Common myeloid progenitor, CD34-positive (primary cell): Measurements from ENCODE around the gene ADPRM.
"Not testable (repeated sequence)": the region's sequence is repeated elsewhere in the genome, so short reads cannot be mapped to it uniquely, and the experiment has no call there.

ENCODE experiments used
- CTCF ChIA-PET: fragments of 350-600 bp; sonication (Branson Sonifier 250); formaldehyde crosslinking; loops from one replicate; lab custom pipeline; 2021; ENCODE audit warnings: antibody characterized with exemption; lab: Charles Lee
- POLR2A ChIA-PET: fragments of 350-600 bp; sonication (Branson Sonifier 250); formaldehyde crosslinking; loops from one replicate; lab custom pipeline; 2021; ENCODE audit warnings: antibody characterized with exemption; lab: Charles Lee
- DNase-seq, 3 donors: peaks; one replicate each; pipeline versions ENCODE4 v3.0.0 to v3.0.0-alpha.2; 2013
- H3K27ac ChIP-seq, 2 experiments: 1 replicate in 1 of 2; 2 replicates in 1 of 2; pipeline ENCODE4 v1.7.0; 2013; ENCODE audit warnings: inconsistent platforms in 2 of 2, low read length in 2 of 2, mild to moderate bottlenecking in 2 of 2, low read depth in 1 of 2, moderate library complexity in 1 of 2; ENCODE audit not compliant: severe bottlenecking in 2 of 2, insufficient read depth in 1 of 2, poor library complexity in 1 of 2
- H3K27me3 ChIP-seq, 5 experiments: replicated peaks in 2 of 5; 1 replicate in 3 of 5; 2 replicates in 2 of 5; pipeline versions ENCODE4 v1.6.1 to v1.7.0; 2013; ENCODE audit warnings: low read length in 4 of 5, mild to moderate bottlenecking in 2 of 5, moderate library complexity in 2 of 5, inconsistent platforms in 1 of 5; ENCODE audit not compliant: insufficient read depth in 5 of 5, control insufficient read depth in 4 of 5
- H3K36me3 ChIP-seq, 4 experiments: 1 replicate in 2 of 4; 2 replicates in 2 of 4; pipeline versions ENCODE4 v1.6.1 to v1.7.0; 2013; ENCODE audit warnings: low read length in 3 of 4, control low read depth in 1 of 4, mild to moderate bottlenecking in 1 of 4; ENCODE audit not compliant: control insufficient read depth in 4 of 4, insufficient read depth in 4 of 4
- H3K4me1 ChIP-seq, 4 experiments: 1 replicate in 3 of 4; 2 replicates in 1 of 4; pipeline versions ENCODE4 v1.6.1 to v1.7.1; 2013; ENCODE audit warnings: low read length in 3 of 4, mild to moderate bottlenecking in 3 of 4, control low read depth in 1 of 4, inconsistent platforms in 1 of 4, moderate library complexity in 1 of 4; ENCODE audit not compliant: control insufficient read depth in 4 of 4, insufficient read depth in 4 of 4; ENCODE audit errors: control extremely low read depth in 1 of 4
- H3K4me3 ChIP-seq, 7 experiments: 1 replicate in 4 of 7; 2 replicates in 3 of 7; pipeline versions ENCODE4 v1.5.1 to v1.7.0; 2013; ENCODE audit warnings: mild to moderate bottlenecking in 7 of 7, low read length in 6 of 7, moderate library complexity in 6 of 7, inconsistent platforms in 2 of 7, low read depth in 2 of 7, control low read depth in 1 of 7; ENCODE audit not compliant: insufficient read depth in 4 of 7, control insufficient read depth in 1 of 7; ENCODE audit errors: extremely low read depth in 1 of 7
- H3K9me3 ChIP-seq, 5 experiments: 1 replicate in 4 of 5; 2 replicates in 1 of 5; pipeline versions ENCODE4 v1.6.1 to v1.7.1; 2013; ENCODE audit warnings: low read length in 4 of 5, mild to moderate bottlenecking in 2 of 5, inconsistent platforms in 1 of 5, low read depth in 1 of 5, moderate library complexity in 1 of 5; ENCODE audit not compliant: control insufficient read depth in 4 of 5, insufficient read depth in 2 of 5; ENCODE audit errors: control extremely low read depth in 1 of 5
- WGBS: methylation state at CpG from one replicate; pipeline ENCODE4 v1.1.5; 2013; ENCODE audit not compliant: insufficient coverage; 5-methylcytosine and 5-hydroxymethylcytosine counted together

The ADPRM gene

GRCh38 chr17:10730247-10730646 is 32.9 kb downstream of the ADPRM start:
- H3K9me3 ChIP-seq, POLR2A ChIA-PET, H3K27me3 ChIP-seq: not testable (repeated sequence)
- DNase-seq: peak in 1 of 3 donors; percentile 31
- peaks cover 0 to 17% (median 6%) of the 10 kb centered on the region in 4 experiments for H3K4me1 ChIP-seq
- peak overlapping the region in 1 of 2 experiments; percentile 79 for H3K27ac ChIP-seq
- WGBS: 12% methylated on average over 13 of the region's 15 CpGs
- CTCF ChIA-PET: interaction anchor here (1.0 to 1.6 kb wide), 2 partner anchors 83 to 114 kb away, joined by 3 to 4 read pairs; no protein-coding TSS in a partner anchor
- H3K4me3 ChIP-seq: peak overlapping the region; percentile 63 to 88 (median 83)
- peaks cover 0 to 17% (median 6%) of the 10 kb centered on the region in 4 experiments for H3K36me3 ChIP-seq

GRCh38 chr17:10731408-10731879 is 34.0 kb downstream of the ADPRM start:
- Histone ChIP-seq H3K36me3 (peaks cover 0 to 6% (median 1%) of the 10 kb centered on the region in 4 experiments), H3K4me3 (no peak overlapping the region), H3K9me3 (no peaks in the 10 kb centered on the region), H3K4me1 (peaks cover 0 to 17% (median 6%) of the 10 kb centered on the region in 4 experiments), H3K27ac (no peak overlapping the region), H3K27me3 (no peaks in the 10 kb centered on the region)
- ChIA-PET POLR2A (no interaction called here), CTCF (interaction anchor here (2.0 kb wide), 1 partner anchor 23 kb away, joined by 5 read pairs; no protein-coding TSS in a partner anchor)
- DNase-seq: peak in 2 of 3 donors; percentile 19 to 38
- 83% methylated on average over 2 of the region's 6 CpGs for WGBS

- H3K27ac ChIP-seq, H3K9me3 ChIP-seq, POLR2A ChIA-PET, H3K27me3 ChIP-seq, DNase-seq, H3K36me3 ChIP-seq, H3K4me3 ChIP-seq: not testable (repeated sequence)
- 81% methylated on average over 6 of the region's 6 CpGs for WGBS
- CTCF ChIA-PET: interaction anchor here (0.8 to 2.0 kb wide), 2 partner anchors 23 to 32 kb away, joined by 3 to 5 read pairs; no protein-coding TSS in a partner anchor
- peaks cover 0 to 18% (median 6%) of the 10 kb centered on the region in 4 experiments for H3K4me1 ChIP-seq
Measured at GRCh38 chr17:10732121-10732520, 34.7 kb downstream of the ADPRM start.

- Histone ChIP-seq H3K9me3 (no peaks in the 10 kb centered on the region), H3K4me3 (no peak overlapping the region), H3K4me1 (peaks cover 0 to 21% (median 6%) of the 10 kb centered on the region in 4 experiments), H3K36me3 (peaks cover 0 to 2% (median 0%) of the 10 kb centered on the region in 4 experiments), H3K27me3 (no peaks in the 10 kb centered on the region), H3K27ac (no peak overlapping the region)
- ChIA-PET POLR2A (no interaction called here), CTCF (interaction anchor here (0.7 kb wide), 1 partner anchor 47 kb away, joined by 3 read pairs; no protein-coding TSS in a partner anchor)
- DNase-seq: no peak
- WGBS: no CpG with 5 or more reads among the region's 3 CpGs
Measured at GRCh38 chr17:10733666-10734065, 36.3 kb downstream of the ADPRM start.

DNA sequence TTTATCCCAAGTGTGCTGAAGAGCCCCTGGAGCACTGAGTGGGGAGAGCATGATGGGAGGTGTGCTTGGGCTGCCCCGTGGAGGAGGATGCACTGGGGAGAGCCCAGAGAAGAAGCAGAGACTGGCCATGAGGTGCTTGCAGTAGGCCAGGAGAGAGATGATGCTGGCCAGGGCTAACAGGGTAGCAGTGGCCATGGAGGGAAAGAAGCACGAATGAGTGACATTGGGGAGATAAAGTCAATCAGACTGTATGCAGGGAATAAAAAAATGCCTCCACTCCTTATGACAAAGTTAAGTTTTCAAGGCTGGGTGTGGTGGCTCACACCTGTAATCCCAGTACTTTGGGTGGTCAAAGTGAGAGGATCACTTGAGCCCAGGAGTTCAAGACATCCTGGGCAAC is 37.9 kb downstream of the ADPRM start:
- DNase-seq: no peak
- H3K4me3 ChIP-seq: no peak overlapping the region
- no peak overlapping the region for H3K27ac ChIP-seq
- POLR2A ChIA-PET: no interaction called here
- H3K27me3 ChIP-seq: no peaks in the 10 kb centered on the region
- 100% methylated on average over 2 of the region's 2 CpGs for WGBS
- no peaks in the 10 kb centered on the region for H3K9me3 ChIP-seq
- H3K4me1 ChIP-seq: peaks cover 0 to 13% (median 0%) of the 10 kb centered on the region in 4 experiments
- peaks cover 0 to 2% (median 0%) of the 10 kb centered on the region in 4 experiments for H3K36me3 ChIP-seq
- CTCF ChIA-PET: interaction anchor here (3.6 kb wide), 1 partner anchor 109 kb away, joined by 36 read pairs; no protein-coding TSS in a partner anchor

GRCh38 chr17:10735821-10736220 is 38.4 kb downstream of the ADPRM start:
- WGBS: 83% methylated on average over 1 of the region's 4 CpGs
- no peak overlapping the region for H3K4me3 ChIP-seq
- POLR2A ChIA-PET: no interaction called here
- DNase-seq: no peak
- H3K27ac ChIP-seq: no peak overlapping the region
- H3K4me1 ChIP-seq: peaks cover 0 to 10% (median 0%) of the 10 kb centered on the region in 4 experiments
- CTCF ChIA-PET: interaction anchor here (2.4 to 3.6 kb wide), 3 partner anchors 13 to 109 kb away, joined by 10 to 36 read pairs (median 24); no protein-coding TSS in a partner anchor
- H3K27me3 ChIP-seq: no peaks in the 10 kb centered on the region
- H3K36me3 ChIP-seq: peaks cover 0 to 2% (median 0%) of the 10 kb centered on the region in 4 experiments
- no peaks in the 10 kb centered on the region for H3K9me3 ChIP-seq

DNA sequence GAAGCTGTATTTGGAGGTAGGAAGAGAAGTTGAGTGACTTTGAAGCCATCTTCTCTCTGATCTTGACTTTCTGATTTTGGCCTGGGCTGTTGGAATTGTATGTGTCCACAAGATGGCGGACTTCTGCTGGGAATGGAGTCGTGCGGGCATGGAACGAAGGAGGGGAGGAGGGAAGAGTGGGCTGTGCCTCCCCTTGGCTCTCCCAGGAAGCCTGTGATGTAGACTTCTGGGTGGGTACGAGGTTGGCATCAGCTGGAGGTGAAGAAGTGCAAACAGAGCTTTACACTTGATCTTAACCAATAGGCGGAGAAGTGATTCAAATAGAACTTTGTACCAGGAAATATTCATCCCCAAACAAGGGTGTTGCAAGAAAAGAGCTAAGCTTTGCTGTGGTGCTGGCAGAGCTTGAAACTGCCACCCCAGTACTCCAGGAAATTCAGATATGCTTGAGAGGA is 39.8 kb downstream of the ADPRM start:
- 3% methylated on average over 5 of the region's 6 CpGs for WGBS
- peak; percentile 52 to 68 (median 64) for DNase-seq

More for the DNA sequence above, 39.8 kb downstream of the ADPRM start:
- Histone ChIP-seq H3K9me3 (no peaks in the 10 kb centered on the region), H3K4me1 (peaks cover 0 to 4% (median 0%) of the 10 kb centered on the region in 4 experiments), H3K27ac (no peak overlapping the region), H3K27me3 (no peaks in the 10 kb centered on the region), H3K36me3 (peaks cover 0 to 2% (median 0%) of the 10 kb centered on the region in 4 experiments), H3K4me3 (no peak overlapping the region)
- CTCF ChIA-PET: interaction anchor here (0.6 to 3.6 kb wide), 24 partner anchors 9 to 1253 kb away, joined by 3 to 36 read pairs (median 3); no protein-coding TSS in a partner anchor
- POLR2A ChIA-PET: interaction anchor here (0.9 kb wide), 1 partner anchor 108 kb away, joined by 5 read pairs; no protein-coding TSS in a partner anchor
